GM10266 (cell line): ENCODE measurements around the gene AEBP2.

Experiments used
- DNase-seq: peaks from one replicate; pipeline ENCODE4 v3.0.0; 2012; ENCODE audit errors: extremely low spot score
- TF ChIP-seq, protein P1 (sequence below): IDR thresholded peaks from 2 replicates; pipeline ENCODE4 v1.5.1; 2012; ENCODE audit warnings: mild to moderate bottlenecking, low read depth; ENCODE audit not compliant: control insufficient read depth, insufficient read depth; ENCODE audit errors: missing control alignments

Gene AEBP2

DNA sequence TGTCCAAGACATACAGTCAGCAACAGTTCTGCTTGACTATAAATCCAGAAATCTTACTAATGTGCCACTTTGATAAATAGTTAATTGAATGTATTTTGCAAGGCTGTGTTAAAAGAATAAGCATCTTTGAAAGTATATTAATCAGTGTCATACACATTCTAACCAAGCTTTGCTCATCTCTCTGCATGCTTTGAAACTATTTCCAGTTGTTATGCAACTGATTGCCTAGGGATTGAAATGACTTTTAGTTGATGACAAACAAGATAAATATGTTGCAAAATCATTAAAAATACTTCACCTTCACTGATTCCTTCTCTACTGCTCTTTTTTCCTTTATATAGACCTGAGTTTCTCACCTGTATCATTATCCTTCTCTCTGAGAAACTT is 91.3 kb downstream of the AEBP2 start:
- DNase-seq = no peak
- TF ChIP-seq, protein P1, sequence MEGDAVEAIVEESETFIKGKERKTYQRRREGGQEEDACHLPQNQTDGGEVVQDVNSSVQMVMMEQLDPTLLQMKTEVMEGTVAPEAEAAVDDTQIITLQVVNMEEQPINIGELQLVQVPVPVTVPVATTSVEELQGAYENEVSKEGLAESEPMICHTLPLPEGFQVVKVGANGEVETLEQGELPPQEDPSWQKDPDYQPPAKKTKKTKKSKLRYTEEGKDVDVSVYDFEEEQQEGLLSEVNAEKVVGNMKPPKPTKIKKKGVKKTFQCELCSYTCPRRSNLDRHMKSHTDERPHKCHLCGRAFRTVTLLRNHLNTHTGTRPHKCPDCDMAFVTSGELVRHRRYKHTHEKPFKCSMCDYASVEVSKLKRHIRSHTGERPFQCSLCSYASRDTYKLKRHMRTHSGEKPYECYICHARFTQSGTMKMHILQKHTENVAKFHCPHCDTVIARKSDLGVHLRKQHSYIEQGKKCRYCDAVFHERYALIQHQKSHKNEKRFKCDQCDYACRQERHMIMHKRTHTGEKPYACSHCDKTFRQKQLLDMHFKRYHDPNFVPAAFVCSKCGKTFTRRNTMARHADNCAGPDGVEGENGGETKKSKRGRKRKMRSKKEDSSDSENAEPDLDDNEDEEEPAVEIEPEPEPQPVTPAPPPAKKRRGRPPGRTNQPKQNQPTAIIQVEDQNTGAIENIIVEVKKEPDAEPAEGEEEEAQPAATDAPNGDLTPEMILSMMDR = no peak

GRCh38 chr12:19533567-19533966 is 94.3 kb downstream of the AEBP2 start:
- TF ChIP-seq, protein P1 = no peak
- DNase-seq = no peak

GRCh38 chr12:19539071-19539470 is 99.8 kb downstream of the AEBP2 start:
- TF ChIP-seq, protein P1 = no peak
- DNase-seq = no peak

DNA sequence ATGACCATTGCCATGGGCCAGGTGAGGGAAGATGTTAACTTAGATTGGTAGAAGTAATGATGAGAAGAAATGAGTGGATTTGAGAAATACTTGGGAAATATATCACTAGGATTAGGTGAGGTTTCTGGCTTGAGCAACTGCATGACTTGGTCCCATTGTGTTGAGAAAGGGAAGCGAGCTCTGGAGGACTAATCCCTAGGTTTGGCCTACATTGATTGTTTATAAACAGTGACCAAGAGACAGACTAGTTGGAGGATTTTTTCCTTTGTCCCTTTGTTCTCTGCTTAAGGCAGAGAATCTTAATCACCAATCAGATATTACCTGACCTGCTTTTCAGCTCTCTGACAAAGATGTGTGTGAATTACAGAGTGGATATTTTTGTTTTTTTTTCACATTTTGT is 100.5 kb downstream of the AEBP2 start:
- no peak for DNase-seq
- TF ChIP-seq, protein P1 = no peak

- no peak for DNase-seq
- TF ChIP-seq, protein P1 = no peak
Observed at GRCh38 chr12:19542606-19543005, 103.3 kb downstream of the AEBP2 start.

- no peak for DNase-seq
- TF ChIP-seq, protein P1 = no peak
Observed at GRCh38 chr12:19544353-19544752, 105.1 kb downstream of the AEBP2 start.

DNA sequence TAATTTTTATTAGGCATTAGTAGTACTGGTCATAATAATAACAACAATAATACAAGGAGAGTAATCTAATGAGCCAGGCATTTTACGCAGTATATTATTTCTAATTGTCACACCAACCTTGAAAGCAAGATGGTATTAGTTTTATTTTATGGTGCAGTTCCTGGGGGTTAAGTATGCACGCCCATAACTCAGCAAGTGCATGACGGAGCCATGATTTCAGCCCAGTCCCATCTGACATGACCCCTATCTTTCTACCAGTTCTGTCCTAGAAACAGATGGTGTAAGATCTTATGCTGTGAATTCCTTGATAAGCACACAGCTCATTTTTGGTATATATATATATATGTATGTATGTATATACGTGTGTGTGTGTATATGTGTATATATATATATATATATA is 106.0 kb downstream of the AEBP2 start:
- TF ChIP-seq, protein P1 = no peak
- DNase-seq = no peak

DNA sequence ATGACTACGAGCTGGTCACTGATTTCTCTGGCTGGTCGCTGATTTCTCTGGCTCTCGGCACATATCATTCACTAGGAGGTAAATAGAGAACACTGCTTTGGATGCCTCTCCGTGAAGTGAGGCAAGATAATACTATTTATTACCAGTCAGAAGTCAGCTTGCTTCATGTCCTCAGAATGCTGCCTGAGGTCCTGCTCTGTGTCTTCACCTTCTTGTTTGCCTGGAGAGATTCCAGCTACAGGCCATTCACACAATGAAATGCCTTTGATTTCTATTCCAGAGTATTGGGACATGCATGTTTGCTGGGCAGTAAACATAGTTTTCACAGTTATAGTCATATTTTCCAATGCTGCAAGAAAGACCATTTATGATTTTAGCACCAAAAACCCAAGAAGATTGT is 106.7 kb downstream of the AEBP2 start:
- TF ChIP-seq, protein P1 = no peak
- no peak for DNase-seq
